HepG2 (cell line): Measurements from ENCODE around the gene HOXC9.

Source experiments
- ZNF12 ChIP-seq: sonication (generic); formaldehyde crosslinking; IDR thresholded peaks from 2 replicates; pipeline ENCODE4 v1.5.0; 2020; ENCODE audit warnings: missing genetic modification reagents
- TF ChIP-seq, protein P1 (sequence below): sonication (generic); formaldehyde crosslinking; IDR thresholded peaks from 2 replicates; pipeline ENCODE4 v1.5.0; 2020; ENCODE audit warnings: mild to moderate bottlenecking, missing genetic modification reagents, moderate library complexity

DNA sequence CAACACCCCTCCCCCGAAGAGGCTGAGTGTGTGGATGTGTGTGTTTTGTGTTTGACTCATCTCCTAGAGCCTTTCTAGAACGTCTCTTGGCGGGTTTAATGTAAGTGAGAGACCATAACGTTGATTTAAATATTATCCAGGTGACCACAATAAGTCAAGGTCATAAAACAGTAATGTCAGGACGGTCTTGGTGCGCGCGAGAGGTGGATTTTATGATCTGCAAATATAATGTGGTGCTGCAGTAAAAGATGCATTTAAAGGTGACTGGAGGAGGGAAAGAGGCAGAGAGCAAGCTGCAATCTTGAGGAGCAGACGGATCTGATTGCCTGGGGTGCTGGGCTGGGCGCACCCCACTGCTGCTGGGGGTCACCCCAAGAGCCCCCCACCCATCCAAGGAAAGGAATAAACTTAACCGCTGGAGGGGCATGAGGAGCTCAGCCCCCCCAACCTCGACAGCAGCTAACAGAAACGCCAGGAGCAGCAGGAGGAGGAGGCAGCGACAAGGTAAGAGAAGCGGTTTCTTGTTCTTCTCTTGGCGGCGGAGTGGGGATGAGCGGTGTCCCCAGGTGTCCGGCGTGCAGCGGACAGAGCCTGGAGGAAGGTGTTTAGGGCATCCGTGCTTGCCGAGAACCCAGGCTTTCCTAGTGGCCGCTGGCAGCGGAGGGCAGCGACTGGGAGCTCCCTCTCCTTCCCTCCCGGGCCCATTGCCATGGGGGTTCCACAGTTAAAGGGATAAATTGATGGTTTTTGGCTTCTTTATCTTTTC, 9.5 kb upstream of the HOXC9 start:
- no peak for TF ChIP-seq ZNF12
- TF ChIP-seq, protein P1, sequence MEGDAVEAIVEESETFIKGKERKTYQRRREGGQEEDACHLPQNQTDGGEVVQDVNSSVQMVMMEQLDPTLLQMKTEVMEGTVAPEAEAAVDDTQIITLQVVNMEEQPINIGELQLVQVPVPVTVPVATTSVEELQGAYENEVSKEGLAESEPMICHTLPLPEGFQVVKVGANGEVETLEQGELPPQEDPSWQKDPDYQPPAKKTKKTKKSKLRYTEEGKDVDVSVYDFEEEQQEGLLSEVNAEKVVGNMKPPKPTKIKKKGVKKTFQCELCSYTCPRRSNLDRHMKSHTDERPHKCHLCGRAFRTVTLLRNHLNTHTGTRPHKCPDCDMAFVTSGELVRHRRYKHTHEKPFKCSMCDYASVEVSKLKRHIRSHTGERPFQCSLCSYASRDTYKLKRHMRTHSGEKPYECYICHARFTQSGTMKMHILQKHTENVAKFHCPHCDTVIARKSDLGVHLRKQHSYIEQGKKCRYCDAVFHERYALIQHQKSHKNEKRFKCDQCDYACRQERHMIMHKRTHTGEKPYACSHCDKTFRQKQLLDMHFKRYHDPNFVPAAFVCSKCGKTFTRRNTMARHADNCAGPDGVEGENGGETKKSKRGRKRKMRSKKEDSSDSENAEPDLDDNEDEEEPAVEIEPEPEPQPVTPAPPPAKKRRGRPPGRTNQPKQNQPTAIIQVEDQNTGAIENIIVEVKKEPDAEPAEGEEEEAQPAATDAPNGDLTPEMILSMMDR, result no peak
